Osteoblast (primary cell): Measurements from ENCODE around the gene LEO1. TPM values are rescaled to one million over a fixed set of nuclear protein-coding genes. Genes with fewer than 3 reads are reported as not detected.

Experiments used
- DNase-seq: peaks from one replicate; pipeline ENCODE4 v3.0.0; 2011; ENCODE audit warnings: low spot score, mixed read lengths; ENCODE audit not compliant: insufficient read length; ENCODE audit errors: missing footprints
- H2AFZ ChIP-seq: 2 replicates; pipeline ENCODE4 v1.6.0; 2011; ENCODE audit warnings: mild to moderate bottlenecking, low read length
- H3K27ac ChIP-seq: 2 replicates; pipeline ENCODE4 v1.5.1; 2011; ENCODE audit warnings: mild to moderate bottlenecking, low read depth, low read length, moderate library complexity
- H3K27me3 ChIP-seq: 2 replicates; pipeline ENCODE4 v1.6.0; 2012; ENCODE audit warnings: mild to moderate bottlenecking, control low read depth, inconsistent platforms, low read length, moderate library complexity; ENCODE audit not compliant: insufficient read depth
- H3K36me3 ChIP-seq: 2 replicates; pipeline ENCODE4 v1.5.1; 2011; ENCODE audit warnings: mild to moderate bottlenecking, low read length, control low read depth, moderate library complexity; ENCODE audit not compliant: insufficient read depth
- H3K4me1 ChIP-seq: 2 replicates; pipeline ENCODE4 v1.5.1; 2011; ENCODE audit warnings: mild to moderate bottlenecking, low read length, control low read depth, moderate library complexity; ENCODE audit not compliant: insufficient read depth
- H3K4me2 ChIP-seq: 2 replicates; pipeline ENCODE4 v1.6.0; 2011; ENCODE audit warnings: mild to moderate bottlenecking, low read length; ENCODE audit not compliant: insufficient read depth
- H3K4me3 ChIP-seq: fragments of 200-600 bp; sonication (generic); 3 replicates; pipeline ENCODE4 v1.5.1; 2012; ENCODE audit warnings: mild to moderate bottlenecking, low read length, inconsistent platforms; ENCODE audit not compliant: insufficient read depth
- H3K79me2 ChIP-seq: 2 replicates; pipeline ENCODE4 v1.6.0; 2012; ENCODE audit warnings: mild to moderate bottlenecking, low read length, control low read depth, inconsistent platforms; ENCODE audit not compliant: insufficient read depth
- H3K9me3 ChIP-seq: 2 replicates; pipeline ENCODE4 v1.5.1; 2011; ENCODE audit warnings: low read depth, low read length, control low read depth
- H4K20me1 ChIP-seq: 2 replicates; pipeline ENCODE4 v1.6.0; 2012; ENCODE audit warnings: mild to moderate bottlenecking, low read length, control low read depth; ENCODE audit not compliant: insufficient read depth
- total RNA-seq: library from RNA; depleted of rRNA; stranded (reverse); fragments of >200 nt; gene quantifications from 2 replicates; pipeline ENCODE4 v1.2.3, GENCODE V29; 2012
- TF ChIP-seq, protein P1 (sequence below): IDR thresholded peaks from 2 replicates; pipeline ENCODE4 v1.5.1; 2011; ENCODE audit warnings: mild to moderate bottlenecking, low read depth, low read length, moderate library complexity; ENCODE audit errors: extremely low read depth

LEO1 gene
- total RNA-seq, 1 donor = 16.3 TPM

- Histone ChIP-seq H3K79me2 (no peaks in the 10 kb centered on the region), H2AFZ (no peak overlapping the region), H3K4me1 (no peaks in the 10 kb centered on the region), H3K4me3 (no peak overlapping the region), H3K27me3 (no peaks in the 10 kb centered on the region), H3K9me3 (no peaks in the 10 kb centered on the region), H3K36me3 (peaks cover 28% of the 10 kb centered on the region), H3K27ac (no peak overlapping the region), H4K20me1 (no peaks in the 10 kb centered on the region), H3K4me2 (no peak overlapping the region)
- DNase-seq = no peak
- TF ChIP-seq, protein P1, sequence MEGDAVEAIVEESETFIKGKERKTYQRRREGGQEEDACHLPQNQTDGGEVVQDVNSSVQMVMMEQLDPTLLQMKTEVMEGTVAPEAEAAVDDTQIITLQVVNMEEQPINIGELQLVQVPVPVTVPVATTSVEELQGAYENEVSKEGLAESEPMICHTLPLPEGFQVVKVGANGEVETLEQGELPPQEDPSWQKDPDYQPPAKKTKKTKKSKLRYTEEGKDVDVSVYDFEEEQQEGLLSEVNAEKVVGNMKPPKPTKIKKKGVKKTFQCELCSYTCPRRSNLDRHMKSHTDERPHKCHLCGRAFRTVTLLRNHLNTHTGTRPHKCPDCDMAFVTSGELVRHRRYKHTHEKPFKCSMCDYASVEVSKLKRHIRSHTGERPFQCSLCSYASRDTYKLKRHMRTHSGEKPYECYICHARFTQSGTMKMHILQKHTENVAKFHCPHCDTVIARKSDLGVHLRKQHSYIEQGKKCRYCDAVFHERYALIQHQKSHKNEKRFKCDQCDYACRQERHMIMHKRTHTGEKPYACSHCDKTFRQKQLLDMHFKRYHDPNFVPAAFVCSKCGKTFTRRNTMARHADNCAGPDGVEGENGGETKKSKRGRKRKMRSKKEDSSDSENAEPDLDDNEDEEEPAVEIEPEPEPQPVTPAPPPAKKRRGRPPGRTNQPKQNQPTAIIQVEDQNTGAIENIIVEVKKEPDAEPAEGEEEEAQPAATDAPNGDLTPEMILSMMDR = no peak
These were observed 32.4 kb downstream of the LEO1 start for GRCh38 chr15:51939216-51939615.

DNA sequence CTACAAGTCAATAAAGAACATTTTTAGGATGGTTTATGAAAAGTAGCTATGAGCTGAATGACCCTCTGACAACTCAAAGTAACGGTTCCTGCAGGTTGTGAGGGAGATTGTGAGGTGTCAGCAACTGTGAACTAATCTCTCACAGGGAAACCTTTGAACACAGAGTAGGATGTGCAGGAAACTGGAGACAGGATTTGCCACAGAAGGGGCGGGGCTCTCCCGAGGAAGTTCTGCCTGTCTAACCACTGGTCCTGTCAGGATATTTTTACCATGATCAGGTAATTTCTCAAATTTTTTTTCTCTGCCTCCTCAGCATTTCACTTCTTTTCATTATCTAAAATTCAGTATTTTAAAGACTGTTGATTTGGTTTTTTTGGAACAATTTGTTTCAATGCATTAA is 33.3 kb downstream of the LEO1 start:
- Histone ChIP-seq H3K36me3 (peaks cover 29% of the 10 kb centered on the region), H3K4me3 (no peak overlapping the region), H3K4me2 (no peak overlapping the region), H3K27me3 (no peaks in the 10 kb centered on the region), H2AFZ (no peak overlapping the region), H3K4me1 (no peaks in the 10 kb centered on the region), H4K20me1 (no peaks in the 10 kb centered on the region), H3K79me2 (no peaks in the 10 kb centered on the region), H3K9me3 (no peaks in the 10 kb centered on the region), H3K27ac (no peak overlapping the region)
- TF ChIP-seq, protein P1 = no peak
- DNase-seq = no peak

GRCh38 chr15:51936105-51936478 is 35.5 kb downstream of the LEO1 start:
- Histone ChIP-seq H3K4me1 (no peaks in the 10 kb centered on the region), H3K9me3 (no peaks in the 10 kb centered on the region), H3K79me2 (no peaks in the 10 kb centered on the region), H3K4me2 (no peak overlapping the region), H3K4me3 (no peak overlapping the region), H4K20me1 (no peaks in the 10 kb centered on the region), H2AFZ (no peak overlapping the region), H3K27me3 (no peaks in the 10 kb centered on the region), H3K36me3 (peaks cover 30% of the 10 kb centered on the region), H3K27ac (no peak overlapping the region)
- TF ChIP-seq, protein P1 = no peak
- DNase-seq = no peak

DNA sequence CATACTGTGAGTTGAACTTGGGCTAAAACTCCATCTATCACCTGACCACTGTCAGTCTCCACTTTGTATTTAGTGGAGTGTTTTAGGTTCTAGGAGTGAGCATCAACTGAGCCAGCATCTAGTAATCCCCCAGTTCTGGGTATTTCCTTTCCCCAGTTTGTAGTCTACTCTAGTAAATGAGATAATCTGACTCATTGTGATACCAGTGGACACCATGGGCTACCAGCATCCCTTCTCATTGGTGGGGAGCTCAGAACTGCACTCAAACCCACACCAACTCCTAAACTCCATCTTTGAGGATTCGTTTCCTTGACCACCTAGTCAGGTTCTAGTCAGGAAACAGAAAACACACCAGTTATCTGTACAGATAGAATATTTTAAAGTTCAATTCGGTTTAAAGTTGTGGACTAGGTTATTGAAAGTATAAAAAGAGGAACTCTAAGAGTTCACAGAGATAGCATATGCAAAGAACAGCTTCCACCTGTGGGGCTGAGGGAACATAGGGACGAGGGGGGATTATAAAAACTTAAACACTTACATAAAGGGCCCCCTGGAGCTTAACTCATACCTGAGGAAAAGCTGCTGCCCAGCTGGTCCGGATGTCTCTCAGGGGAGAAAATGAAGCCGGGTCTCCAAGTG is 36.0 kb downstream of the LEO1 start:
- no peak overlapping the region for H2AFZ ChIP-seq
- H3K4me1 ChIP-seq = no peaks in the 10 kb centered on the region
- H3K4me3 ChIP-seq = no peak overlapping the region
- H3K36me3 ChIP-seq = peaks cover 30% of the 10 kb centered on the region
- TF ChIP-seq, protein P1 = no peak
- H4K20me1 ChIP-seq = no peaks in the 10 kb centered on the region
- H3K27me3 ChIP-seq = no peaks in the 10 kb centered on the region
- H3K9me3 ChIP-seq = no peaks in the 10 kb centered on the region
- no peak overlapping the region for H3K27ac ChIP-seq
- H3K4me2 ChIP-seq = no peak overlapping the region
- DNase-seq = peak; percentile 52
- H3K79me2 ChIP-seq = no peaks in the 10 kb centered on the region
